ENCODE data around the gene DHRS7B. TPM values are rescaled to one million over a fixed set of nuclear protein-coding genes. Genes with fewer than 3 reads are reported as not detected.
A peak's percentile ranks its signal among the peaks of the same experiment; 100 is the strongest.

Gene DHRS7B
- total and polyA plus RNA-seq, 9 of the 15 experiments (the other 6 are each of a cell fraction or from before 2014, with no cell fraction given): 8.0 to 30.7 (median 14.8) TPM

DNA sequence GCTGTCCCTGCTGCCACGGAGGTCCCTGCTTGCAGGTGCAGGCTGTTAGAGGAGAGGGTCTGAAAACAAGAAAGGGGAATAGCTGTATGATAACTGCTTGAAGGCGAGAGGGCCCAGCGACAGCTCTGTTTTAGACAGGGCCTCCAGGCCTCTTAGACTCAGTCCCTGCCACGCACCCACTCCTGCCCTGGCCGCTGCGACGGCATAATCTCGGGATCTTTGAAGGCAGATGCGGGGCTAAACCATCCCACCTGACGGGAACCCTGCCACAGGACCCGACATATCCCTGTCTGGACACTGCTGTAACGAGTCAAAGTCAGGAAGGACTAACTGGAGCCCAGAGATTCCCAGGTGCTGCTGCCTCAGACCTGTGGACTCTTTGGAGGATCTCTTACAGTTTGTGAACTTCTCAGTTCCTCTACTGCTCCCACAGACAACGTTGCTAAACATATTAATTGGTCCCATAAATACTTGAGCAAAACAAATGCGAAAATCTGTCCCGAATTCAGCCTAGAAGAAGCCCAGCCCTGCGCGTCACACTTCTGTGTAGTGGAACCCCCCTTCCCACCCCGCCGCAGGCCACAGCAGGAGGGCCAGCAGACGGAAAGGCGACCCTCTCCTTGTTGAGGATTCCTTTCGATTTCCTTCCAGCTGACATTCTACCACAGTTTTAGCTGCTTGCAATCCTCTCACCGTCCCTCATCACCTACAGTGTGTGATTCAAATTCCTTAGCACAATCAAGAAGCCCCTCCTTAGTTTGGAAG lies 88.2 kb downstream of the DHRS7B start (continued):
- TF ChIP-seq SMAD1 (IDR thresholded peaks at IDR 0.05; ENCODE audit: low read depth, low read length, partially characterized antibody): no peak
- no peak for TF ChIP-seq ZNF3 (CRISPR knock-in tag; IDR thresholded peaks at IDR 0.05)
- no peak for TF ChIP-seq TOE1 (IDR thresholded peaks at IDR 0.05; ENCODE audit: borderline replicate concordance)
- TF ChIP-seq TOE1 (CRISPR knock-in tag; IDR thresholded peaks at IDR 0.05; ENCODE audit: borderline replicate concordance, low read depth): no peak
- TF ChIP-seq HNRNPL (IDR thresholded peaks at IDR 0.05; ENCODE audit: low read depth, low read length): no peak
- no peak for TF ChIP-seq MYC (IDR thresholded peaks at IDR 0.05; ENCODE audit: low read depth, low read length)
- no peak for TF ChIP-seq MYC (CRISPR knock-in tag; IDR thresholded peaks at IDR 0.05; ENCODE audit: borderline replicate concordance, low read depth)
- TF ChIP-seq, protein P1, sequence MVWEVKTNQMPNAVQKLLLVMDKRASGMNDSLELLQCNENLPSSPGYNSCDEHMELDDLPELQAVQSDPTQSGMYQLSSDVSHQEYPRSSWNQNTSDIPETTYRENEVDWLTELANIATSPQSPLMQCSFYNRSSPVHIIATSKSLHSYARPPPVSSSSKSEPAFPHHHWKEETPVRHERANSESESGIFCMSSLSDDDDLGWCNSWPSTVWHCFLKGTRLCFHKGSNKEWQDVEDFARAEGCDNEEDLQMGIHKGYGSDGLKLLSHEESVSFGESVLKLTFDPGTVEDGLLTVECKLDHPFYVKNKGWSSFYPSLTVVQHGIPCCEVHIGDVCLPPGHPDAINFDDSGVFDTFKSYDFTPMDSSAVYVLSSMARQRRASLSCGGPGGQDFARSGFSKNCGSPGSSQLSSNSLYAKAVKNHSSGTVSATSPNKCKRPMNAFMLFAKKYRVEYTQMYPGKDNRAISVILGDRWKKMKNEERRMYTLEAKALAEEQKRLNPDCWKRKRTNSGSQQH (CRISPR knock-in tag; IDR thresholded peaks at IDR 0.05): no peak
- no peak for TF ChIP-seq NELFE (IDR thresholded peaks at IDR 0.05; ENCODE audit: insufficient read depth, insufficient read length)
- no peak for TF ChIP-seq ZNF695 (CRISPR knock-in tag; IDR thresholded peaks at IDR 0.05)
- no peak for TF ChIP-seq JUND (IDR thresholded peaks at IDR 0.05; ENCODE audit: borderline replicate concordance, low read depth, low read length)
- no peak for TF ChIP-seq JUND (tag; IDR thresholded peaks at IDR 0.05; ENCODE audit: borderline replicate concordance, low read depth, low read length)
- no peak for TF ChIP-seq ZNF551 (CRISPR knock-in tag; IDR thresholded peaks at IDR 0.05)
- TF ChIP-seq MAZ (CRISPR knock-in tag; conservative IDR thresholded peaks at IDR 0.05 in 1 of 2, IDR thresholded peaks at IDR 0.05 in 1 of 2): no peak
- TF ChIP-seq POLR2A (conservative IDR thresholded peaks at IDR 0.05): peak; percentile 2; the same call in 1 of the 2 replicates
- TF ChIP-seq HOXB6 (CRISPR knock-in tag; IDR thresholded peaks at IDR 0.05; ENCODE audit: borderline replicate concordance): no peak
- 0 out of 4 replicates have a peak, but pooled peaks of 1 of the 2 experiments have one; percentile 1 for TF ChIP-seq SRF (CRISPR knock-in tag; IDR thresholded peaks at IDR 0.05)
- TF ChIP-seq DMBX1 (CRISPR knock-in tag; IDR thresholded peaks at IDR 0.05; ENCODE audit: borderline replicate concordance): no peak
- TF ChIP-seq, protein P2, sequence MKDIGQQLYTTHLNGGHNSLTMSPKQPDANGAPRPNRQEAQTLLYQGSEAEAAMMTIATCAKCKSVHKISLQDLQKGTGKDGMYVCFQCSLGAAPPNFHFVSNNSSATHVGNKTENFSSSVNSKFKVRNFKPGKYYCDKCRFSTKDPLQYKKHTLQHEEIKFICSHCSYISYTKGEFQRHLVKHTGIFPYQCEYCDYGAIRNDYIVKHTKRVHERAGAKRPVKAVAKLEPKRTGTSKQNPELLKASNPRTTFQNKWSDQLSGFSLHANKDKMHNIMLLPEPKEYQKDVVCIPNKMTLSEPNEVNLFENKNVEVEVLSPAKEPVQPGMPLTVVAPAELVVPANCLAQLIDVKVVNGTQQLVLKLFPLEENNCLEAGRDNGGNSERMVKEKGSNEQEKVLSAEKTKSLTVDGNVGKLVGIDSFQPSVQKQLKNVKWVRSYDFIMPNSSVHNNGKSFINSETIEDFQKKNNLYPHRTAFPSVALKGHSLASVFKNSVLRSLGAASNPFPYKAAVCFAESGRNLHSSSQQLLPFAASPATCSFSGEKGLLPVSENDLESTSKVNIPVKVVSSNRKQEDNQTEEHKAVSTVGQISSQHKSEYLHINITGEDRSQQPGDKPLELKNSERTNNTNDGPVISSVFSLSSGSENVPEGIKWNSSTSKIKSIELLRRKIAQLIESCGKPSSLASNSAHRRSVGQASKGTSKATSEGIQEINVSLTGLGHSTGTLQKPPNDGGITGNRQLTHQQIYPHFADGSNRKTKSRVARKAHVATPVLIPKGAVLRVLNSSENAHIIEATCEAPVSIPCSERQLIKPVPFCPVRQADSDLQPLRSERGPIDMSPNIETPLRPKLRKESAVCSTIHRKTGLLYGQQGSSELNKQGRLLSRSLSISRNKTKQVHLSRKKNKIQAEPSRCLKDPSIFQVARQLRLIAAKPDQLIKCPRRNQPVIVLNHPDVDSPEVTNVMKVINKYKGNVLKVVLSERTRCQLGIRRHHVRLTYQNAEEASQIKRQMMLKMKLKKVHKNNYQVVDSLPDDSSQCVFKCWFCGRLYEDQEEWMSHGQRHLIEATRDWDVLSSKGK (CRISPR knock-in tag; IDR thresholded peaks at IDR 0.05): no peak
- TF ChIP-seq C11orf30 (IDR thresholded peaks at IDR 0.05; ENCODE audit: low read depth): no peak
- TF ChIP-seq ARID2 (IDR thresholded peaks at IDR 0.05): no peak
- TF ChIP-seq HMGN3 (IDR thresholded peaks at IDR 0.05; ENCODE audit: borderline replicate concordance, extremely low read depth, insufficient read length, low read depth, low read length): no peak
- TF ChIP-seq, protein P3, sequence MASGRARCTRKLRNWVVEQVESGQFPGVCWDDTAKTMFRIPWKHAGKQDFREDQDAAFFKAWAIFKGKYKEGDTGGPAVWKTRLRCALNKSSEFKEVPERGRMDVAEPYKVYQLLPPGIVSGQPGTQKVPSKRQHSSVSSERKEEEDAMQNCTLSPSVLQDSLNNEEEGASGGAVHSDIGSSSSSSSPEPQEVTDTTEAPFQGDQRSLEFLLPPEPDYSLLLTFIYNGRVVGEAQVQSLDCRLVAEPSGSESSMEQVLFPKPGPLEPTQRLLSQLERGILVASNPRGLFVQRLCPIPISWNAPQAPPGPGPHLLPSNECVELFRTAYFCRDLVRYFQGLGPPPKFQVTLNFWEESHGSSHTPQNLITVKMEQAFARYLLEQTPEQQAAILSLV (tag; IDR thresholded peaks at IDR 0.05): no peak
